ENCODE measurements around the gene DSG4.

GRCh38 chr18:31446854-31447253, 70.3 kb downstream of the DSG4 start:
- TF ChIP-seq CTCF (IDR thresholded peaks at IDR 0.05; ENCODE audit: insufficient read depth, low read depth, low read length) (no peak), EZH2 (IDR thresholded peaks at IDR 0.05; ENCODE audit: insufficient read depth, low read length) (no peak)

All from astrocyte (in vitro differentiated cells and primary cell).